GM21576 (cell line): ENCODE results near the gene CSK.
A peak's percentile ranks its signal among the peaks of the same experiment; 100 is the strongest.

Experiments
- ATAC-seq: cut with Tn5 transposase; IDR thresholded peaks from one replicate; pipeline ENCODE4 v1.9.1; 2021; ENCODE audit warnings: mild to moderate bottlenecking, moderate library complexity; ENCODE audit not compliant: unreplicated experiment

The CSK gene

GRCh38 chr15:74786551-74787165 lies 4.8 kb downstream of the CSK start:
- ATAC-seq = no peak

GRCh38 chr15:74787251-74788041 lies 5.6 kb downstream of the CSK start:
- ATAC-seq = peak; percentile 44

- ATAC-seq = no peak
These were observed 6.3 kb downstream of the CSK start for GRCh38 chr15:74788042-74788682.

- no peak for ATAC-seq
These were observed 6.8 kb downstream of the CSK start for GRCh38 chr15:74788683-74789151.

GRCh38 chr15:74789171-74789631 lies 7.3 kb downstream of the CSK start:
- ATAC-seq = no peak

GRCh38 chr15:74789741-74790079 lies 7.8 kb downstream of the CSK start:
- no peak for ATAC-seq

- no peak for ATAC-seq
These were observed 8.4 kb downstream of the CSK start for GRCh38 chr15:74790080-74790916.

- no peak for ATAC-seq
These were observed 9.1 kb downstream of the CSK start for GRCh38 chr15:74791007-74791406.

GRCh38 chr15:74791667-74792066 lies 9.8 kb downstream of the CSK start:
- ATAC-seq = no peak

GRCh38 chr15:74792227-74793016 lies 10.5 kb downstream of the CSK start:
- ATAC-seq = no peak

GRCh38 chr15:74793135-74794028 lies 11.5 kb downstream of the CSK start:
- ATAC-seq = no peak

GRCh38 chr15:74794248-74794969 lies 12.5 kb downstream of the CSK start:
- ATAC-seq = no peak

- no peak for ATAC-seq
These were observed 13.1 kb downstream of the CSK start for GRCh38 chr15:74794970-74795349.

- no peak for ATAC-seq
These were observed 14.2 kb downstream of the CSK start for GRCh38 chr15:74795966-74796625.

- no peak for ATAC-seq
These were observed 16.7 kb downstream of the CSK start for GRCh38 chr15:74798388-74799254.

GRCh38 chr15:74799255-74799855 lies 17.5 kb downstream of the CSK start:
- peak; percentile 15 for ATAC-seq
